Mesenchymal stem cell (in vitro differentiated cells and primary cell): ENCODE results near the gene CPA1.

Experiments
- DNase-seq: peaks from one replicate; pipeline ENCODE4 v3.0.0-alpha.2; 2013
- H2AFZ ChIP-seq: one replicate; pipeline ENCODE4 v1.6.1; 2013; ENCODE audit warnings: low read depth, mild to moderate bottlenecking, control low read depth, inconsistent platforms, low read length, moderate library complexity
- H2AK5ac ChIP-seq: 2 replicates; pipeline ENCODE4 v1.6.1; 2013; ENCODE audit warnings: low read length, moderate library complexity, mild to moderate bottlenecking, inconsistent platforms; ENCODE audit not compliant: severe bottlenecking
- H2BK120ac ChIP-seq: one replicate; pipeline ENCODE4 v1.6.1; 2013; ENCODE audit warnings: low read depth, mild to moderate bottlenecking, inconsistent platforms, low read length, moderate library complexity
- H2BK12ac ChIP-seq, 2 experiments: one replicate each; pipeline ENCODE4 v1.6.1; 2013; ENCODE audit warnings: inconsistent platforms in 2 of 2, low read length in 2 of 2, mild to moderate bottlenecking in 2 of 2, moderate library complexity in 2 of 2, control low read depth in 1 of 2
- H2BK15ac ChIP-seq: one replicate; pipeline ENCODE4 v1.6.1; 2013; ENCODE audit warnings: mild to moderate bottlenecking, low read depth, inconsistent platforms; ENCODE audit not compliant: poor library complexity, severe bottlenecking
- H2BK5ac ChIP-seq: 2 replicates; pipeline ENCODE4 v1.6.1; 2013; ENCODE audit warnings: low read depth, mild to moderate bottlenecking, low read length, control low read depth, inconsistent platforms; ENCODE audit not compliant: poor library complexity, severe bottlenecking
- H3K14ac ChIP-seq, 2 experiments: one replicate each; pipeline ENCODE4 v1.6.1; 2013; ENCODE audit warnings: inconsistent platforms in 2 of 2, low read length in 2 of 2, control low read depth in 1 of 2, mild to moderate bottlenecking in 1 of 2, moderate library complexity in 1 of 2
- H3K18ac ChIP-seq, 2 experiments: one replicate each; pipeline ENCODE4 v1.6.1; 2013; ENCODE audit warnings: inconsistent platforms in 2 of 2, low read length in 2 of 2, control low read depth in 1 of 2, low read depth in 1 of 2, mild to moderate bottlenecking in 1 of 2
- H3K23ac ChIP-seq, 2 experiments: one replicate each; pipeline ENCODE4 v1.6.1; 2013; ENCODE audit warnings: inconsistent platforms in 2 of 2, low read length in 2 of 2, mild to moderate bottlenecking in 2 of 2, moderate library complexity in 2 of 2, control low read depth in 1 of 2
- H3K27ac ChIP-seq: 2 replicates; pipeline ENCODE4 v1.5.1; 2013; ENCODE audit warnings: mild to moderate bottlenecking, moderate library complexity, low read length, control low read depth, inconsistent platforms; ENCODE audit not compliant: poor library complexity, severe bottlenecking
- H3K27me3 ChIP-seq, 2 experiments: 2 replicates each; pipeline versions ENCODE4 v1.6.1 to v1.7.0; 2013; ENCODE audit warnings: low read length in 2 of 2, mild to moderate bottlenecking in 2 of 2, moderate library complexity in 2 of 2, control low read depth in 1 of 2, inconsistent platforms in 1 of 2; ENCODE audit not compliant: control insufficient read depth in 1 of 2, insufficient read depth in 1 of 2
- H3K36me3 ChIP-seq, 2 experiments: 2 replicates each; pipeline versions ENCODE4 v1.6.1 to v1.7.0; 2013; ENCODE audit warnings: low read length in 2 of 2, control low read depth in 1 of 2, inconsistent platforms in 1 of 2, low read depth in 1 of 2, mild to moderate bottlenecking in 1 of 2; ENCODE audit not compliant: insufficient read depth in 2 of 2, control insufficient read depth in 1 of 2
- H3K4ac ChIP-seq, 2 experiments: one replicate each; pipeline ENCODE4 v1.6.1; 2013; ENCODE audit warnings: inconsistent platforms in 2 of 2, low read length in 2 of 2, mild to moderate bottlenecking in 2 of 2, moderate library complexity in 2 of 2, control low read depth in 1 of 2, low read depth in 1 of 2
- H3K4me1 ChIP-seq: 2 replicates; pipeline ENCODE4 v1.6.1; 2013; ENCODE audit warnings: low read depth, low read length, control low read depth; ENCODE audit not compliant: control insufficient read depth, insufficient read depth
- H3K4me2 ChIP-seq: 2 replicates; pipeline ENCODE4 v1.6.1; 2013; ENCODE audit warnings: low read length, mild to moderate bottlenecking, inconsistent platforms; ENCODE audit not compliant: poor library complexity, severe bottlenecking
- H3K4me3 ChIP-seq, 2 experiments: 2 replicates each; pipeline versions ENCODE4 v1.5.1 to v1.7.0; 2013; ENCODE audit warnings: low read length in 2 of 2, mild to moderate bottlenecking in 2 of 2, control low read depth in 1 of 2, low read depth in 1 of 2; ENCODE audit not compliant: insufficient read depth in 1 of 2
- H3K79me1 ChIP-seq: replicated peaks from 2 replicates; pipeline ENCODE4 v1.6.1; 2013; ENCODE audit warnings: mild to moderate bottlenecking, control low read depth, low read length, inconsistent platforms; ENCODE audit not compliant: poor library complexity, severe bottlenecking
- H3K9ac ChIP-seq: 2 replicates; pipeline ENCODE4 v1.7.0; 2013; ENCODE audit warnings: mild to moderate bottlenecking, low read length, moderate library complexity
- H3K9me3 ChIP-seq: 2 replicates; pipeline ENCODE4 v1.7.0; 2013; ENCODE audit warnings: mild to moderate bottlenecking, low read length; ENCODE audit not compliant: control insufficient read depth
- H4K8ac ChIP-seq: one replicate; pipeline ENCODE4 v1.6.1; 2013; ENCODE audit warnings: inconsistent platforms, mild to moderate bottlenecking, low read length, moderate library complexity
- H4K91ac ChIP-seq: one replicate; pipeline ENCODE4 v1.6.1; 2013; ENCODE audit warnings: mild to moderate bottlenecking, low read length, inconsistent platforms
- WGBS: methylation state at CpG from one replicate; pipeline ENCODE4 v1.1.7; 2013; ENCODE audit warnings: mixed read lengths; 5-methylcytosine and 5-hydroxymethylcytosine counted together

Gene CPA1

DNA sequence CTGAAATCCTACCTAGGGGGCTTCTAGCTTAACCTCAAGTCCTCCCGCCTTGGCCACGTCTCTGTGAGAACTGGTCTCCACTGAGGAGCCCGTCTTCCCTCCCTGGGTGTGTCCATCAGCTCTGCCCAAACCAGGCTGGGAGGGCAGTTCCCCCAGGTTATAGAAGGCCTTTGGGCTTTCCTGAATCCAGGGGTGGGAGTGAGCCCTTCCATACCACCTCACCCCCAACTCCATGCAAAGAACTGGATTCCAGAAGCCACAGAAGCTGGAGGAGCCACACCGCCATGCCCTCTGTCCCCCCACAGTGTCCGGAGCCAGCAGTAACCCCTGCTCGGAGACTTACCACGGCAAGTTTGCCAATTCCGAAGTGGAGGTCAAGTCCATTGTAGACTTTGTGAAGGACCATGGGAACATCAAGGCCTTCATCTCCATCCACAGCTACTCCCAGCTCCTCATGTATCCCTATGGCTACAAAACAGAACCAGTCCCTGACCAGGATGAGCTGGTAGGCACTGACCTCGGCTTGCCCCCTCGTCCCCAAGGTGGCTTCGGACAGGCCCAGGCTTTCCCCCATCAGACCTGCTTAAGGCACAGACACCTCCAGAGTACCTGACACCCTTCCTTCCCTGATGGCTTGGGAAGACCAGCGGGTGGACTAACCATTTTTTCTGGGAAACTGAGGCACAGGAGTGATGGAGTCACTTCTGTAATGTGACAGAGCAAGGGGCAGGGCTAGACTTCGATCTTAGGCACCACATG lies 4.7 kb downstream of the CPA1 start:
- Histone ChIP-seq H3K36me3 (peaks cover 0 to 5% of the 10 kb centered on the region in 2 experiments), H3K4me3 (no peak overlapping the region), H3K4me2 (no peak overlapping the region), H2BK120ac (no peak overlapping the region), H4K91ac (no peak overlapping the region), H2BK5ac (no peak overlapping the region), H2BK15ac (no peak overlapping the region), H4K8ac (no peak overlapping the region), H3K27ac (no peak overlapping the region), H3K79me1 (no peaks in the 10 kb centered on the region), H2BK12ac (peak overlapping the region; percentile 7 to 55), H3K18ac (no peak overlapping the region), H3K14ac (no peak overlapping the region), H3K9me3 (no peaks in the 10 kb centered on the region), H3K4me1 (peaks cover 27% of the 10 kb centered on the region), H3K4ac (no peak overlapping the region), H3K23ac (no peak overlapping the region), H3K27me3 (peaks cover 0 to 5% of the 10 kb centered on the region in 2 experiments), H2AFZ (no peak overlapping the region), H3K9ac (no peak overlapping the region), H2AK5ac (peak overlapping the region; percentile 77)
- no peak for DNase-seq
- WGBS = 96% methylated on average over 13 of the region's 13 CpGs

DNA sequence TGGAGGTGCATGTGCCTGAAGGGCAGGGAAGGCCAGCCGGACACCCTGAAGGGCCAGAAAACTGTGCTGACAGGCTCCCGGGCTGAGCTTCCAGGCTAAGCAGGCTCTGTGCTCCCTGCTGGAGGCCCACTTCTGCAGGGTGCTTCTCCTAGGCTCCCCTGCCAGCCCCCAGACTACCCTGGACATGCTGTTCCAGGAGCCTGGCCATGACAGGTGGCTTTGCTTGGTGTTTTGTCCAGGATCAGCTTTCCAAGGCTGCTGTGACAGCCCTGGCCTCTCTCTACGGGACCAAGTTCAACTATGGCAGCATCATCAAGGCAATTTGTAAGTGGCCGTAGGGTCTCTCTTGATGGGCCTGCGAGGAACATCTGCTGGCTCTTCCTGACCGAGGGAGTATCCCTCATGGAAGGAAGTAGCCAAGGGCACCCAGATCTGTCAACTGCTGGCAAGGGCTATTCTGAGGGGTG lies 5.3 kb downstream of the CPA1 start:
- no peak overlapping the region for H2BK120ac ChIP-seq
- no peaks in the 10 kb centered on the region for H3K9me3 ChIP-seq
- peaks cover 0 to 3% of the 10 kb centered on the region in 2 experiments for H3K27me3 ChIP-seq
- H2AK5ac ChIP-seq = peak overlapping the region; percentile 15
- peaks cover 0 to 5% of the 10 kb centered on the region in 2 experiments for H3K36me3 ChIP-seq
- peak overlapping the region in 1 of 2 experiments; percentile 37 for H3K18ac ChIP-seq
- H4K91ac ChIP-seq = no peak overlapping the region
- H3K4ac ChIP-seq = no peak overlapping the region
- H3K4me3 ChIP-seq = no peak overlapping the region
- WGBS = 97% methylated on average over 6 of the region's 6 CpGs
- H2BK12ac ChIP-seq = peak overlapping the region in 1 of 2 experiments; percentile 29
- DNase-seq = no peak
- no peak overlapping the region for H2AFZ ChIP-seq
- no peak overlapping the region for H4K8ac ChIP-seq
- H3K9ac ChIP-seq = no peak overlapping the region
- H3K4me2 ChIP-seq = no peak overlapping the region
- H3K14ac ChIP-seq = no peak overlapping the region
- H3K27ac ChIP-seq = no peak overlapping the region
- no peak overlapping the region for H2BK5ac ChIP-seq
- peaks cover 21% of the 10 kb centered on the region for H3K4me1 ChIP-seq
- H2BK15ac ChIP-seq = no peak overlapping the region
- H3K79me1 ChIP-seq = no peaks in the 10 kb centered on the region
- no peak overlapping the region for H3K23ac ChIP-seq

DNA sequence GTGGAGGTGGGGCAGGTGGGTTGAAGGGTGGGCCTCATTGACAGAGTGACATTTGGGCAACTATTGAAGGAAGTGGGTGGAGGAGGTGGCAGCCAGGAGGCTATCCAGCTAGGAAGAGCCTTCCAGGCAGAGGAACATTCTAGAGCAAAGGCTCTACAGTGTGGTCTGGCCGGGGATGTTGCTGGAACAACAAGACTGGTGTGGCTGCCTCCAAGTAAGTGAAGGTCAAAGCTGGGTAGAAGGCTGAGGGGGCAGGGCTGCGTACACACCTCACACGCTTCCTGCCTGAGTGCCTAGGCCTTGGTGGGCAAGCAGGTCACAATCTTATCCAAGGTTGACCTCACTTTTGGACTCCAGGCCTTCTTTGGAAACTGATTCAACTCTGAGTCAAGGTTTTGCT lies 6.6 kb downstream of the CPA1 start:
- H3K18ac ChIP-seq = peak overlapping the region; percentile 16 to 67
- WGBS = 97% methylated on average over 3 of the region's 3 CpGs
- peaks cover 0 to 5% of the 10 kb centered on the region in 2 experiments for H3K36me3 ChIP-seq
- DNase-seq = no peak
- peak overlapping the region; percentile 95 for H3K27ac ChIP-seq
- H3K23ac ChIP-seq = no peak overlapping the region
- H4K8ac ChIP-seq = peak overlapping the region; percentile 19
- peak overlapping the region; percentile 77 for H4K91ac ChIP-seq
- H3K4me2 ChIP-seq = no peak overlapping the region
- H3K4ac ChIP-seq = peak overlapping the region in 1 of 2 experiments; percentile 19
- no peak overlapping the region for H3K9ac ChIP-seq
- H2BK5ac ChIP-seq = peak overlapping the region; percentile 98
- H3K4me1 ChIP-seq = peaks cover 20% of the 10 kb centered on the region
- H2BK15ac ChIP-seq = no peak overlapping the region
- no peak overlapping the region for H3K14ac ChIP-seq
- H3K79me1 ChIP-seq = no peaks in the 10 kb centered on the region
- peak overlapping the region; percentile 87 for H2BK12ac ChIP-seq
- H3K27me3 ChIP-seq = no peaks in the 10 kb centered on the region
- H2AK5ac ChIP-seq = peak overlapping the region; percentile 94
- no peak overlapping the region for H2AFZ ChIP-seq
- no peak overlapping the region for H2BK120ac ChIP-seq
- H3K9me3 ChIP-seq = no peaks in the 10 kb centered on the region
- no peak overlapping the region for H3K4me3 ChIP-seq

DNA sequence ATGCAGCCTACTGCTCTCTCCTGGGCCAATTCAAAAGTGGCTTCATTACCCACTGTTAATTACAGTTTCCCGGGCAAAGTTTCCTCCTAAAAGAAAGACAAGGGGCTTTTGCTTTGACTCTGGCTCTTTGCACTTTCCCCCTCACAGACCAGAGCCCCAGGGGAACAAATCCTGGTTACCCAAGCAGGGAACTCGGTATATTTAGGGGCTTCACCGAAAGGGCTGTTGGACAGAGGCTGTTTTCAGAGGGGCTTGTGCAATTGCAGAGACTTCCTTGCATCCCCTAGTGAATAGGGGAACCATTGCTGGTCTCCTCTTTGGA lies 7.0 kb downstream of the CPA1 start:
- H3K4ac ChIP-seq = peak overlapping the region in 1 of 2 experiments; percentile 19
- H3K9ac ChIP-seq = no peak overlapping the region
- no peaks in the 10 kb centered on the region for H3K9me3 ChIP-seq
- H2BK120ac ChIP-seq = no peak overlapping the region
- no peak overlapping the region for H4K8ac ChIP-seq
- H3K14ac ChIP-seq = no peak overlapping the region
- H3K18ac ChIP-seq = peak overlapping the region in 1 of 2 experiments; percentile 16
- no peak overlapping the region for H2BK15ac ChIP-seq
- no peak overlapping the region for H4K91ac ChIP-seq
- H2AK5ac ChIP-seq = peak overlapping the region; percentile 94
- WGBS = 95% methylated on average over 3 of the region's 3 CpGs
- H3K79me1 ChIP-seq = no peaks in the 10 kb centered on the region
- no peak overlapping the region for H3K4me3 ChIP-seq
- no peaks in the 10 kb centered on the region for H3K27me3 ChIP-seq
- no peak overlapping the region for H2AFZ ChIP-seq
- H3K4me1 ChIP-seq = peaks cover 17% of the 10 kb centered on the region
- H3K36me3 ChIP-seq = peaks cover 0 to 5% of the 10 kb centered on the region in 2 experiments
- no peak overlapping the region for H3K23ac ChIP-seq
- H2BK12ac ChIP-seq = peak overlapping the region in 1 of 2 experiments; percentile 49
- H3K27ac ChIP-seq = peak overlapping the region; percentile 95
- peak overlapping the region; percentile 98 for H2BK5ac ChIP-seq
- DNase-seq = no peak
- no peak overlapping the region for H3K4me2 ChIP-seq
